ENCODE data around the gene GLB1L2. TPM values are rescaled to one million over a fixed set of nuclear protein-coding genes. Genes with fewer than 3 reads are reported as not detected.

The GLB1L2 gene
- total and polyA plus RNA-seq, 2 of the 4 experiments (the other 2 are of a cell fraction) = under 0.01 to 0.26 TPM

DNA sequence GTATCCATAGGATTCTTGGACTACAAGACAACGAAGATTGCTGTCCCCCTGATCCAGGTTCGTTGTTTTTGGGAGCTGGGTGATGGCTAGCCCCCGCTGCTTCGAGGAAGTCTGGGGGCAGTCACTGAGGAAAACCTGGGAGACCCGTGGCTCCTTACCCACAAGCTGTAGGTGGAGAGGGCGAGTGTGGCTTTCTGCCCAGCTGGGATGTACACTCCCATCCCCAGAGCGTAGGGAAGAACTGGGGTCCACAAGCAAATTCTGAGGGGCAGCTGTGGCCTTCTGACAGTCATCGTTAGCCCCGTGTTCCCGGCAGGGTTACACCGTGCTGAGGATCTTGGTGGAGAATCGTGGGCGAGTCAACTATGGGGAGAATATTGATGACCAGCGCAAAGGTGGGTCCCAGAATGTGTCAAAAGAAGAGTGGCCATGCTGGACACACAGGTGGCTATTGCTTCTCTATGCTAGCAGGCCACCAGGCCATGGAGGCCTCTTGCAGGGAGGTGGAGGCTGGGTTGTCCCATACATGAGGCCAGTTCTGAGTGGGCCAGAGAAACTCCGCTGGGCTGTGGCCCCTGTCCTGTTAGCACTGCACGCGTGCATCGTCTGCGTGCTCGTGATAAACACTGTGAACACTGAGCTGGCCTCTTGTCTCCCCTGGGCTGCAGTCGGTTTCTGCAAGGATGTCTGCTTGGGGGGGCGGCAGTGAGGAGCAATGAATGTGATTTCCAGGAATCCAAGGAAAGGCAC is 39.8 kb downstream of the GLB1L2 start:
- no peak overlapping the region for H2AK9ac ChIP-seq (replicated peaks; ENCODE audit: low read depth, low read length, poor library complexity)
- no peak overlapping the region for H3K23ac ChIP-seq (ENCODE audit: low read depth, low read length)
- ATAC-seq (ENCODE audit: low read depth) (no peak), DNase-seq (no peak)
- no peaks in the 10 kb centered on the region for H3K27me3 ChIP-seq (ENCODE audit: control insufficient read depth, insufficient read depth, low read length)
- ChIA-PET CTCF (no interaction called here), POLR2A (ENCODE audit: unreplicated experiment) (no interaction called here)
- H2AK5ac ChIP-seq (ENCODE audit: low read depth, low read length) = no peak overlapping the region
- H3K56ac ChIP-seq (ENCODE audit: extremely low read depth, insufficient read depth, low read length) = no peak overlapping the region
- H3K9ac ChIP-seq (ENCODE audit: low read depth, low read length) = no peak overlapping the region
- BruUV-seq (replicated peaks) = no TSS peak
- no peak for TF ChIP-seq RFX5 (IDR thresholded peaks at IDR 0.05; ENCODE audit: low read depth, low read length)
- TF ChIP-seq, protein P1, sequence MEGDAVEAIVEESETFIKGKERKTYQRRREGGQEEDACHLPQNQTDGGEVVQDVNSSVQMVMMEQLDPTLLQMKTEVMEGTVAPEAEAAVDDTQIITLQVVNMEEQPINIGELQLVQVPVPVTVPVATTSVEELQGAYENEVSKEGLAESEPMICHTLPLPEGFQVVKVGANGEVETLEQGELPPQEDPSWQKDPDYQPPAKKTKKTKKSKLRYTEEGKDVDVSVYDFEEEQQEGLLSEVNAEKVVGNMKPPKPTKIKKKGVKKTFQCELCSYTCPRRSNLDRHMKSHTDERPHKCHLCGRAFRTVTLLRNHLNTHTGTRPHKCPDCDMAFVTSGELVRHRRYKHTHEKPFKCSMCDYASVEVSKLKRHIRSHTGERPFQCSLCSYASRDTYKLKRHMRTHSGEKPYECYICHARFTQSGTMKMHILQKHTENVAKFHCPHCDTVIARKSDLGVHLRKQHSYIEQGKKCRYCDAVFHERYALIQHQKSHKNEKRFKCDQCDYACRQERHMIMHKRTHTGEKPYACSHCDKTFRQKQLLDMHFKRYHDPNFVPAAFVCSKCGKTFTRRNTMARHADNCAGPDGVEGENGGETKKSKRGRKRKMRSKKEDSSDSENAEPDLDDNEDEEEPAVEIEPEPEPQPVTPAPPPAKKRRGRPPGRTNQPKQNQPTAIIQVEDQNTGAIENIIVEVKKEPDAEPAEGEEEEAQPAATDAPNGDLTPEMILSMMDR (conservative IDR thresholded peaks at IDR 0.05; ENCODE audit: low read depth, low read length) = no peak
- TF ChIP-seq, protein P2, sequence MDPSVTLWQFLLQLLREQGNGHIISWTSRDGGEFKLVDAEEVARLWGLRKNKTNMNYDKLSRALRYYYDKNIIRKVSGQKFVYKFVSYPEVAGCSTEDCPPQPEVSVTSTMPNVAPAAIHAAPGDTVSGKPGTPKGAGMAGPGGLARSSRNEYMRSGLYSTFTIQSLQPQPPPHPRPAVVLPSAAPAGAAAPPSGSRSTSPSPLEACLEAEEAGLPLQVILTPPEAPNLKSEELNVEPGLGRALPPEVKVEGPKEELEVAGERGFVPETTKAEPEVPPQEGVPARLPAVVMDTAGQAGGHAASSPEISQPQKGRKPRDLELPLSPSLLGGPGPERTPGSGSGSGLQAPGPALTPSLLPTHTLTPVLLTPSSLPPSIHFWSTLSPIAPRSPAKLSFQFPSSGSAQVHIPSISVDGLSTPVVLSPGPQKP (IDR thresholded peaks at IDR 0.05; ENCODE audit: borderline replicate concordance, low read depth, low read length) = no peak
- TF ChIP-seq, protein P3, sequence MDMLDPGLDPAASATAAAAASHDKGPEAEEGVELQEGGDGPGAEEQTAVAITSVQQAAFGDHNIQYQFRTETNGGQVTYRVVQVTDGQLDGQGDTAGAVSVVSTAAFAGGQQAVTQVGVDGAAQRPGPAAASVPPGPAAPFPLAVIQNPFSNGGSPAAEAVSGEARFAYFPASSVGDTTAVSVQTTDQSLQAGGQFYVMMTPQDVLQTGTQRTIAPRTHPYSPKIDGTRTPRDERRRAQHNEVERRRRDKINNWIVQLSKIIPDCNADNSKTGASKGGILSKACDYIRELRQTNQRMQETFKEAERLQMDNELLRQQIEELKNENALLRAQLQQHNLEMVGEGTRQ (IDR thresholded peaks at IDR 0.05; ENCODE audit: low read depth, low read length) = no peak
- no peak for TF ChIP-seq RAD21 (IDR thresholded peaks at IDR 0.05; ENCODE audit: low read length)
- TF ChIP-seq CEBPB (IDR thresholded peaks at IDR 0.05; ENCODE audit: low read depth, low read length) = no peak
- TF ChIP-seq MXI1 (IDR thresholded peaks at IDR 0.05; ENCODE audit: borderline replicate concordance, low read depth, low read length) = no peak
- TF ChIP-seq SMC3 (IDR thresholded peaks at IDR 0.05; ENCODE audit: low read depth, low read length) = no peak
- no peak for TF ChIP-seq MAFK (IDR thresholded peaks at IDR 0.05; ENCODE audit: low read depth, low read length)
- no peak for TF ChIP-seq BHLHE40 (IDR thresholded peaks at IDR 0.05; ENCODE audit: low read depth, low read length)
- TF ChIP-seq NFE2L2 (IDR thresholded peaks at IDR 0.05; ENCODE audit: low read depth, low read length) = no peak
- TF ChIP-seq FOS (IDR thresholded peaks at IDR 0.05; ENCODE audit: low read depth, low read length) = no peak
- TF ChIP-seq RCOR1 (IDR thresholded peaks at IDR 0.05; ENCODE audit: insufficient replicate concordance, low read length) = no peak
- no peak for TF ChIP-seq MAZ (IDR thresholded peaks at IDR 0.05; ENCODE audit: borderline replicate concordance, low read depth, low read length)
- no peak for TF ChIP-seq CHD1 (IDR thresholded peaks at IDR 0.05; ENCODE audit: low read depth, low read length)
- no peak overlapping the region for H3K4me2 ChIP-seq (ENCODE audit: low read depth, low read length)
- no peak overlapping the region for H3K27ac ChIP-seq (ENCODE audit: insufficient read depth, low read length)
- no peak overlapping the region for H4K91ac ChIP-seq (ENCODE audit: insufficient read depth, low read depth, low read length)
- no peak overlapping the region for H3K4ac ChIP-seq (ENCODE audit: low read depth, low read length)
- no peak overlapping the region for H3K14ac ChIP-seq (replicated peaks; ENCODE audit: low read depth, low read length)
- H3K9me1 ChIP-seq (ENCODE audit: insufficient read depth, low read length) = no peaks in the 10 kb centered on the region
- intact Hi-C loops (cut with micrococcal nuclease) = no loop called here
- 66% methylated on average over 7 of the region's 22 CpGs; no CpG with 5 or more reads in 1 of the 2 experiments for WGBS, 2 experiments (ENCODE audit: extremely low coverage in 2 of 2, insufficient read length in 1 of 2)
- no peak overlapping the region for H2BK5ac ChIP-seq (ENCODE audit: low read depth, low read length, poor library complexity, severe bottlenecking)
- in situ Hi-C loops (cut with MboI; ENCODE audit: low sequenced_read_pairs) = no loop called here
- H4K20me1 ChIP-seq (ENCODE audit: insufficient read depth, low read length) = no peaks in the 10 kb centered on the region
- H4K5ac ChIP-seq (ENCODE audit: low read depth, low read length) = no peak overlapping the region
- H3K36me3 ChIP-seq (ENCODE audit: control insufficient read depth, insufficient read depth, low read length) = no peaks in the 10 kb centered on the region
- dilution Hi-C loops (cut with HindIII; ENCODE audit: low sequenced_read_pairs, unreplicated experiment) = no loop called here
- H3K4me3 ChIP-seq (ENCODE audit: insufficient read depth, low read depth, low read length) = no peak overlapping the region
- H3K9me3 ChIP-seq (ENCODE audit: control insufficient read depth, insufficient read depth, low read length) = peaks cover 39% of the 10 kb centered on the region
- no peak overlapping the region for H3K18ac ChIP-seq (ENCODE audit: low read depth, low read length)
- H3K79me1 ChIP-seq (ENCODE audit: low read depth in 1 of 2, low read length in 2 of 2) = no peaks in the 10 kb centered on the region
- no peak overlapping the region for H2AFZ ChIP-seq (replicated peaks; ENCODE audit: low read length, poor library complexity)
- no peak overlapping the region for H2BK20ac ChIP-seq (ENCODE audit: low read depth, low read length)
- H3K4me1 ChIP-seq (ENCODE audit: control insufficient read depth, insufficient read depth, low read length) = no peaks in the 10 kb centered on the region
- no peak overlapping the region for H2BK120ac ChIP-seq (ENCODE audit: low read depth, low read length)
- no peak overlapping the region for H4K8ac ChIP-seq (ENCODE audit: low read depth in 2 of 2, low read length in 2 of 2)
- no peak overlapping the region for H2BK15ac ChIP-seq (ENCODE audit: low read depth, low read length)
